Osteoblast (primary cell): ENCODE results near the gene ZBTB39. TPM values are rescaled to one million over a fixed set of nuclear protein-coding genes. Genes with fewer than 3 reads are reported as not detected.

ENCODE experiments used
- DNase-seq: peaks from one replicate; pipeline ENCODE4 v3.0.0; 2011; ENCODE audit warnings: low spot score, mixed read lengths; ENCODE audit not compliant: insufficient read length; ENCODE audit errors: missing footprints
- H2AFZ ChIP-seq: 2 replicates; pipeline ENCODE4 v1.6.0; 2011; ENCODE audit warnings: mild to moderate bottlenecking, low read length
- H3K27ac ChIP-seq: 2 replicates; pipeline ENCODE4 v1.5.1; 2011; ENCODE audit warnings: mild to moderate bottlenecking, low read depth, low read length, moderate library complexity
- H3K27me3 ChIP-seq: 2 replicates; pipeline ENCODE4 v1.6.0; 2012; ENCODE audit warnings: mild to moderate bottlenecking, control low read depth, inconsistent platforms, low read length, moderate library complexity; ENCODE audit not compliant: insufficient read depth
- H3K36me3 ChIP-seq: 2 replicates; pipeline ENCODE4 v1.5.1; 2011; ENCODE audit warnings: mild to moderate bottlenecking, low read length, control low read depth, moderate library complexity; ENCODE audit not compliant: insufficient read depth
- H3K4me1 ChIP-seq: 2 replicates; pipeline ENCODE4 v1.5.1; 2011; ENCODE audit warnings: mild to moderate bottlenecking, low read length, control low read depth, moderate library complexity; ENCODE audit not compliant: insufficient read depth
- H3K4me2 ChIP-seq: 2 replicates; pipeline ENCODE4 v1.6.0; 2011; ENCODE audit warnings: mild to moderate bottlenecking, low read length; ENCODE audit not compliant: insufficient read depth
- H3K4me3 ChIP-seq: fragments of 200-600 bp; sonication (generic); 3 replicates; pipeline ENCODE4 v1.5.1; 2012; ENCODE audit warnings: mild to moderate bottlenecking, low read length, inconsistent platforms; ENCODE audit not compliant: insufficient read depth
- H3K79me2 ChIP-seq: 2 replicates; pipeline ENCODE4 v1.6.0; 2012; ENCODE audit warnings: mild to moderate bottlenecking, low read length, control low read depth, inconsistent platforms; ENCODE audit not compliant: insufficient read depth
- H3K9me3 ChIP-seq: 2 replicates; pipeline ENCODE4 v1.5.1; 2011; ENCODE audit warnings: low read depth, low read length, control low read depth
- H4K20me1 ChIP-seq: 2 replicates; pipeline ENCODE4 v1.6.0; 2012; ENCODE audit warnings: mild to moderate bottlenecking, low read length, control low read depth; ENCODE audit not compliant: insufficient read depth
- total RNA-seq: library from RNA; depleted of rRNA; stranded (reverse); fragments of >200 nt; gene quantifications from 2 replicates; pipeline ENCODE4 v1.2.3, GENCODE V29; 2012
- TF ChIP-seq, protein P1 (sequence below): IDR thresholded peaks from 2 replicates; pipeline ENCODE4 v1.5.1; 2011; ENCODE audit warnings: mild to moderate bottlenecking, low read depth, low read length, moderate library complexity; ENCODE audit errors: extremely low read depth

Gene ZBTB39
- total RNA-seq, 1 donor, result 4.7 TPM

GRCh38 chr12:57009949-57010626 is 3.7 kb upstream of the ZBTB39 start:
- Histone ChIP-seq H3K4me1 (peaks cover 26% of the 10 kb centered on the region), H3K36me3 (no peaks in the 10 kb centered on the region), H3K27me3 (peaks cover 20% of the 10 kb centered on the region), H2AFZ (no peak overlapping the region), H3K27ac (no peak overlapping the region), H3K4me3 (no peak overlapping the region), H3K9me3 (no peaks in the 10 kb centered on the region), H3K79me2 (peaks cover 8% of the 10 kb centered on the region), H3K4me2 (no peak overlapping the region), H4K20me1 (no peaks in the 10 kb centered on the region)
- no peak for DNase-seq
- TF ChIP-seq, protein P1, sequence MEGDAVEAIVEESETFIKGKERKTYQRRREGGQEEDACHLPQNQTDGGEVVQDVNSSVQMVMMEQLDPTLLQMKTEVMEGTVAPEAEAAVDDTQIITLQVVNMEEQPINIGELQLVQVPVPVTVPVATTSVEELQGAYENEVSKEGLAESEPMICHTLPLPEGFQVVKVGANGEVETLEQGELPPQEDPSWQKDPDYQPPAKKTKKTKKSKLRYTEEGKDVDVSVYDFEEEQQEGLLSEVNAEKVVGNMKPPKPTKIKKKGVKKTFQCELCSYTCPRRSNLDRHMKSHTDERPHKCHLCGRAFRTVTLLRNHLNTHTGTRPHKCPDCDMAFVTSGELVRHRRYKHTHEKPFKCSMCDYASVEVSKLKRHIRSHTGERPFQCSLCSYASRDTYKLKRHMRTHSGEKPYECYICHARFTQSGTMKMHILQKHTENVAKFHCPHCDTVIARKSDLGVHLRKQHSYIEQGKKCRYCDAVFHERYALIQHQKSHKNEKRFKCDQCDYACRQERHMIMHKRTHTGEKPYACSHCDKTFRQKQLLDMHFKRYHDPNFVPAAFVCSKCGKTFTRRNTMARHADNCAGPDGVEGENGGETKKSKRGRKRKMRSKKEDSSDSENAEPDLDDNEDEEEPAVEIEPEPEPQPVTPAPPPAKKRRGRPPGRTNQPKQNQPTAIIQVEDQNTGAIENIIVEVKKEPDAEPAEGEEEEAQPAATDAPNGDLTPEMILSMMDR, result no peak

DNA sequence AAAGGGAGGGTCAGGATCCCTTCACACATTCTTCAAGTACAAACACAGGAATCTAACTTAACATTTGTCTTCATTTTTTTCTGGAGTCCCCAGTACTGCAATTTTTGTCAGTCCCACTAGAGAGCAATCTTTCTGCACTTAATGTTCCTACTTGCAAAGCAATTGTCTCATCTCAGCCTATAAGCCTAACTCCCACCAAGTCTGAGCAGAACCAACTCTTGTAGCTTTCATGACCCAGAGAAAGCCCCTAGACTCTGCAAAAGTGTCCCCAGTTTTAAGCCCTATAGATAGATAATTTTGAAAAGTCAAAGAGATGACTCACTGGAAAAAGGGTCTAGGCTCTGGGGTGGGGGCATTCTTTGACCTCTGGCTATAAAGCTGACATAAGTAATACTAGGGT is 1.8 kb upstream of the ZBTB39 start:
- Histone ChIP-seq H3K27ac (no peak overlapping the region), H3K4me1 (peaks cover 29% of the 10 kb centered on the region), H4K20me1 (no peaks in the 10 kb centered on the region), H3K27me3 (peaks cover 2% of the 10 kb centered on the region), H3K4me3 (no peak overlapping the region), H3K4me2 (no peak overlapping the region), H3K79me2 (peaks cover 28% of the 10 kb centered on the region), H2AFZ (no peak overlapping the region), H3K9me3 (no peaks in the 10 kb centered on the region), H3K36me3 (peaks cover 11% of the 10 kb centered on the region)
- TF ChIP-seq, protein P1, result peak; percentile 64
- peak; percentile 89 for DNase-seq

GRCh38 chr12:57006809-57007475 is 596 bp upstream of the ZBTB39 start:
- H3K36me3 ChIP-seq, result peaks cover 23% of the 10 kb centered on the region
- H3K4me3 ChIP-seq, result peak overlapping the region; percentile 62
- peaks cover 37% of the 10 kb centered on the region for H3K79me2 ChIP-seq
- H4K20me1 ChIP-seq, result peaks cover 8% of the 10 kb centered on the region
- DNase-seq, result no peak
- peak overlapping the region; percentile 90 for H2AFZ ChIP-seq
- H3K27me3 ChIP-seq, result no peaks in the 10 kb centered on the region
- peaks cover 29% of the 10 kb centered on the region for H3K4me1 ChIP-seq
- no peaks in the 10 kb centered on the region for H3K9me3 ChIP-seq
- TF ChIP-seq, protein P1, result no peak
- H3K27ac ChIP-seq, result no peak overlapping the region
- peak overlapping the region; percentile 72 for H3K4me2 ChIP-seq

- no peak overlapping the region for H3K4me3 ChIP-seq
- TF ChIP-seq, protein P1, result no peak
- no peak overlapping the region for H2AFZ ChIP-seq
- H3K4me2 ChIP-seq, result no peak overlapping the region
- H3K36me3 ChIP-seq, result peaks cover 26% of the 10 kb centered on the region
- peaks cover 25% of the 10 kb centered on the region for H4K20me1 ChIP-seq
- no peak for DNase-seq
- no peaks in the 10 kb centered on the region for H3K9me3 ChIP-seq
- no peaks in the 10 kb centered on the region for H3K27me3 ChIP-seq
- peaks cover 42% of the 10 kb centered on the region for H3K79me2 ChIP-seq
- no peak overlapping the region for H3K27ac ChIP-seq
- peaks cover 26% of the 10 kb centered on the region for H3K4me1 ChIP-seq
These were observed 1.7 kb downstream of the ZBTB39 start for GRCh38 chr12:57004651-57005050.
